ENCODE results near the gene CMYA5.

DNA sequence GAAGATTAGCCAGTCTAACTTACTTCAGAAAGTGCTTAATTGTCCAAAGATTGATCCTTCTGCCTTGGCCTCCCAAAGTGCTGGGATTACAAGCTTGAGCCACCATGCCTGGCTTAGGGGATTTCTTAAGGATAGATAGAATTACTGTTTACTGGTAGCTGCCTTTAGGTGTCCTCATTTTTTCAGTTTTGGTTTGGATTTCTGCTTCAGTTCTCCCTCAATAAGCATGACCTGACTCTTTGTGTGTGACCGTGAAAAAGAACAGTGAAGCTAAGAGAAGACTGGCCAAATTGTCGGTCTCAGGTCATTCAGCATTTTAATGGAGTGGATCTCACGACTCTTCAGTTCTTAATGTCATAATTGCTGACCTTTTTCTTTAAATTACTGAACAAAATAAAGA is 22.9 kb upstream of the CMYA5 start:
- TF ChIP-seq CTCF (IDR thresholded peaks at IDR 0.05; ENCODE audit: low read length) (no peak), EZH2 (optimal IDR thresholded peaks at IDR 0.05; ENCODE audit: low read depth, low read length) (no peak)

Measured in MM.1S (cell line).